ELR (cell line): Measurements from ENCODE around the gene COPS9.

Source experiments
- DNase-seq: peaks from one replicate; pipeline ENCODE4 v3.0.0-alpha.2; 2015; ENCODE audit warnings: low read depth

Gene COPS9

GRCh38 chr2:240111253-240111652 lies 24.9 kb downstream of the COPS9 start:
- no peak for DNase-seq

DNA sequence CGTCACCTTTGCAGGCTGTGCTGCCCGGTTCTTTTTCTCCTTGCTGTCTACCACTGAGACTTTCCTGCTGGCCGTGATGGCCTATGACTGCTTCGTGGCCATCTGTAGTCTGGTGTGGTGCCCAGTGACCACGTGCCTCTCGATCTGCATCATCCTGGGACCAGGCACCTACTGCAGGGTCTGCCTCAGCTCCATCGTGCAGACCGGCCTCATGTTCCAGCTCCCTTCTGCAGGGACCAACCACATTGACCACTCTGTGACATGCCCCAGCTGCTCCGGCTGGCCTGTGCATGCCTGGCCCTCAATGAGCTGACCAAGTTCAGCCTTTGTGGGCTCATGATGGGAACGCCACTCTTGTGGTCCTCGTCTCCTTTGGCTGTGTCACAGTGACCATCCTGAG lies 26.7 kb downstream of the COPS9 start:
- DNase-seq = no peak

DNA sequence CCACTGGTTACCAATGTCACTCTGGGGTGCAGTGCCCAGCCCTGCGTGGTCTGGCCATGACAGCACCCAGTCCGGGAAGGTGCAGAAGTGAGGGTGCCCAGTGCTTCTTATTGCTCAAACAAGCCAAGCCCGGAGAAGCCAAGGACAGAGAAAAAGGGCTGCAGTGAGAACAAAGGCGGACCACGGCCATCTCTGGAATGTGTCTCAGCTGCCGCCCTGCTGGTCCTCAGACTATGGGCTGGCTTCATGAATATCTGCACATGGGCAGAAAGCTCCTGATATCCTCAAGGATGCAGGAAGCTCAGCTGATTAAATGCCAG lies 28.7 kb downstream of the COPS9 start:
- no peak for DNase-seq

- DNase-seq = no peak
Measured at GRCh38 chr2:240106765-240107476, 29.2 kb downstream of the COPS9 start.

- no peak for DNase-seq
Measured at GRCh38 chr2:240105982-240106381, 30.1 kb downstream of the COPS9 start.

DNA sequence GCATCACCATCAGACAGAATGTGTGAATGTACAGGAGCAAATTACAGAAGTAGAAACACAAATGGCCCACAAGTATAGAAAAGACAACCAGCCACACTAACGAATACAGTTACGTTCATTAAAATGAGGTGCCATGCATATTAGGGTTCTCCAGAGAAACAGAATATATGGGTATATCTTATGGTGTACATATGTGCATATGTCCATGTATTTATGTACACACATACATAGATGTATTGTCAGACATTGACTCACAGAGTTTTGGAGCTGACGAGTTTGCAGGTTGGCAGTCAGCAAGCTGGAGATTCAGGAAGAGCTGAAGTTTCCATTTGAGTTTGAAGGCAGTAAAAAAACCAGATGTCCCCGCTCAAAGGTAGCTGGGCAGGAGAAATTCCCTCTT lies 33.0 kb downstream of the COPS9 start:
- no peak for DNase-seq

GRCh38 chr2:240098349-240098748 lies 37.8 kb downstream of the COPS9 start:
- no peak for DNase-seq

GRCh38 chr2:240095556-240096523 lies 40.3 kb downstream of the COPS9 start:
- no peak for DNase-seq

- no peak for DNase-seq
Measured at GRCh38 chr2:240089306-240089705, 46.8 kb downstream of the COPS9 start.

- DNase-seq = no peak
Measured at GRCh38 chr2:240086563-240086962, 49.5 kb downstream of the COPS9 start.
